Left hindlimb (tissue), 1 donor: Measurements from ENCODE around the gene MYEOV.

Source experiments
- DNase-seq: peaks from one replicate; pipeline ENCODE4 v3.0.0-alpha.2; 2018

MYEOV gene

GRCh38 chr11:69293819-69294505 is at the start of gene MYEOV:
Gene MYEOV (plus strand): TSS chr11:69294155. CDS start chr11:69295355, 1,200 bp downstream.
- DNase-seq, result no peak

- no peak for DNase-seq
Observed at GRCh38 chr11:69244266-69244665, 49.7 kb upstream of the MYEOV start.

GRCh38 chr11:69245041-69245440 is 48.9 kb upstream of the MYEOV start:
- no peak for DNase-seq

- no peak for DNase-seq
Observed at GRCh38 chr11:69245491-69246345, 48.2 kb upstream of the MYEOV start.

GRCh38 chr11:69249311-69250185 is 44.4 kb upstream of the MYEOV start:
- no peak for DNase-seq

- DNase-seq, result no peak
Observed at GRCh38 chr11:69250186-69251056, 43.5 kb upstream of the MYEOV start.

- DNase-seq, result no peak
Observed at GRCh38 chr11:69251057-69251393, 42.9 kb upstream of the MYEOV start.

- no peak for DNase-seq
Observed at GRCh38 chr11:69251639-69252489, 42.1 kb upstream of the MYEOV start.

- DNase-seq, result no peak
Observed at GRCh38 chr11:69252490-69252837, 41.5 kb upstream of the MYEOV start.

- DNase-seq, result no peak
Observed at GRCh38 chr11:69253028-69253427, 40.9 kb upstream of the MYEOV start.

- DNase-seq, result no peak
Observed at GRCh38 chr11:69257134-69257533, 36.8 kb upstream of the MYEOV start.

- DNase-seq, result no peak
Observed at GRCh38 chr11:69257838-69258658, 35.9 kb upstream of the MYEOV start.

GRCh38 chr11:69259096-69259495 is 34.9 kb upstream of the MYEOV start:
- DNase-seq, result no peak

- DNase-seq, result no peak
Observed at GRCh38 chr11:69260622-69261021, 33.3 kb upstream of the MYEOV start.

- DNase-seq, result no peak
Observed at GRCh38 chr11:69261116-69261515, 32.8 kb upstream of the MYEOV start.

- DNase-seq, result no peak
Observed at GRCh38 chr11:69262918-69263735, 30.8 kb upstream of the MYEOV start.

GRCh38 chr11:69263736-69264052 is 30.3 kb upstream of the MYEOV start:
- no peak for DNase-seq

- no peak for DNase-seq
Observed at GRCh38 chr11:69264486-69264885, 29.5 kb upstream of the MYEOV start.

GRCh38 chr11:69265210-69265609 is 28.7 kb upstream of the MYEOV start:
- DNase-seq, result no peak
